Stimulated activated naive CD8-positive, alpha-beta T cell treated with anti-CD3 and anti-CD28 coated beads, Interleukin-15, amount 100 ng/mL, for 72 hours (primary cell): Measurements from ENCODE around the gene BCAS3.

Experiments used
- ATAC-seq: fragments of 150-1000 bp; cut with Tn5 transposase; 2 replicates; pipeline ENCODE4 v1.10.0; 2021; ENCODE audit warnings: mild to moderate bottlenecking, moderate library complexity
- DNase-seq, 2 donors: peaks; one replicate each; pipeline ENCODE4 v3.0.0; 2021 to 2022
- H3K27ac Mint-ChIP-seq, 2 donors: one replicate each; pipeline ENCODE4 v1.8.0; 2022; ENCODE audit warnings: mild to moderate bottlenecking in 2 of 2, mixed read lengths in 2 of 2, moderate library complexity in 2 of 2
- H3K27me3 Mint-ChIP-seq: one replicate; pipeline ENCODE4 v1.8.0; 2022; ENCODE audit warnings: mixed read lengths
- H3K4me1 Mint-ChIP-seq: one replicate; pipeline ENCODE4 v1.8.0; 2022; ENCODE audit warnings: mild to moderate bottlenecking, mixed read lengths
- H3K4me3 Mint-ChIP-seq, 2 donors: one replicate each; pipeline ENCODE4 v1.8.0; 2022; ENCODE audit warnings: mild to moderate bottlenecking in 2 of 2, mixed read lengths in 2 of 2, moderate library complexity in 1 of 2
- H3K9me3 Mint-ChIP-seq, 2 donors: one replicate each; pipeline ENCODE4 v1.8.0; 2022; ENCODE audit warnings: mixed read lengths in 2 of 2

Gene BCAS3

GRCh38 chr17:61363601-61364462 lies 686.2 kb downstream of the BCAS3 start:
- Mint-ChIP-seq H3K4me3 (no peak overlapping the region), H3K27ac (no peak overlapping the region), H3K9me3 (no peaks in the 10 kb centered on the region), H3K4me1 (no peaks in the 10 kb centered on the region), H3K27me3 (no peaks in the 10 kb centered on the region)
- ATAC-seq: no peak
- DNase-seq: no peak

GRCh38 chr17:61364463-61364846 lies 686.8 kb downstream of the BCAS3 start:
- ATAC-seq: no peak
- Mint-ChIP-seq H3K27me3 (no peaks in the 10 kb centered on the region), H3K27ac (no peak overlapping the region), H3K4me3 (no peak overlapping the region), H3K4me1 (no peaks in the 10 kb centered on the region), H3K9me3 (no peaks in the 10 kb centered on the region)
- no peak for DNase-seq

- DNase-seq: no peak
- ATAC-seq: no peak
- Mint-ChIP-seq H3K9me3 (no peaks in the 10 kb centered on the region), H3K4me3 (no peak overlapping the region), H3K27ac (no peak overlapping the region), H3K27me3 (no peaks in the 10 kb centered on the region), H3K4me1 (no peaks in the 10 kb centered on the region)
These were observed 688.5 kb downstream of the BCAS3 start for GRCh38 chr17:61366076-61366714.

GRCh38 chr17:61366715-61367413 lies 689.2 kb downstream of the BCAS3 start:
- no peak for DNase-seq
- no peak for ATAC-seq
- Mint-ChIP-seq H3K4me3 (no peak overlapping the region), H3K4me1 (no peaks in the 10 kb centered on the region), H3K9me3 (no peaks in the 10 kb centered on the region), H3K27ac (no peak overlapping the region), H3K27me3 (no peaks in the 10 kb centered on the region)

GRCh38 chr17:61368049-61368831 lies 690.6 kb downstream of the BCAS3 start:
- no peak for ATAC-seq
- Mint-ChIP-seq H3K4me3 (no peak overlapping the region), H3K9me3 (no peaks in the 10 kb centered on the region), H3K27ac (no peak overlapping the region), H3K4me1 (no peaks in the 10 kb centered on the region), H3K27me3 (no peaks in the 10 kb centered on the region)
- DNase-seq: no peak

- Mint-ChIP-seq H3K27me3 (no peaks in the 10 kb centered on the region), H3K4me1 (no peaks in the 10 kb centered on the region), H3K9me3 (no peaks in the 10 kb centered on the region), H3K27ac (peak overlapping the region in 1 of 2 donors; percentile 43), H3K4me3 (no peak overlapping the region)
- DNase-seq (no peak), ATAC-seq (no peak)
These were observed 691.3 kb downstream of the BCAS3 start for GRCh38 chr17:61368832-61369450.

- no peak overlapping the region for H3K27ac Mint-ChIP-seq
These were observed 692.1 kb downstream of the BCAS3 start for GRCh38 chr17:61369751-61370150.

GRCh38 chr17:61371179-61371578 lies 693.5 kb downstream of the BCAS3 start:
- H3K4me1 Mint-ChIP-seq: no peaks in the 10 kb centered on the region
- no peaks in the 10 kb centered on the region for H3K9me3 Mint-ChIP-seq
- DNase-seq (no peak), ATAC-seq (no peak)
- no peak overlapping the region for H3K4me3 Mint-ChIP-seq
- H3K27ac Mint-ChIP-seq: no peak overlapping the region
- no peaks in the 10 kb centered on the region for H3K27me3 Mint-ChIP-seq

More at GRCh38 chr17:61369751-61370150, 692.1 kb downstream of the BCAS3 start:
- no peaks in the 10 kb centered on the region for H3K4me1 Mint-ChIP-seq
- DNase-seq: no peak
- H3K4me3 Mint-ChIP-seq: no peak overlapping the region
- no peaks in the 10 kb centered on the region for H3K27me3 Mint-ChIP-seq
- no peaks in the 10 kb centered on the region for H3K9me3 Mint-ChIP-seq
- no peak for ATAC-seq

- Mint-ChIP-seq H3K9me3 (no peaks in the 10 kb centered on the region), H3K27me3 (no peaks in the 10 kb centered on the region), H3K4me1 (no peaks in the 10 kb centered on the region), H3K27ac (no peak overlapping the region), H3K4me3 (no peak overlapping the region)
- ATAC-seq (no peak), DNase-seq (no peak)
These were observed 694.0 kb downstream of the BCAS3 start for GRCh38 chr17:61371606-61372005.

- DNase-seq (no peak), ATAC-seq (no peak)
- Mint-ChIP-seq H3K27me3 (no peaks in the 10 kb centered on the region), H3K4me3 (no peak overlapping the region), H3K27ac (no peak overlapping the region), H3K9me3 (no peaks in the 10 kb centered on the region), H3K4me1 (no peaks in the 10 kb centered on the region)
These were observed 694.8 kb downstream of the BCAS3 start for GRCh38 chr17:61372436-61372835.

GRCh38 chr17:61376931-61377838 lies 699.5 kb downstream of the BCAS3 start:
- DNase-seq (no peak), ATAC-seq (no peak)
- Mint-ChIP-seq H3K4me3 (no peak overlapping the region), H3K27ac (peak overlapping the region in 1 of 2 donors; percentile 72), H3K9me3 (no peaks in the 10 kb centered on the region), H3K27me3 (no peaks in the 10 kb centered on the region), H3K4me1 (no peaks in the 10 kb centered on the region)

GRCh38 chr17:61378658-61379456 lies 701.2 kb downstream of the BCAS3 start:
- Mint-ChIP-seq H3K27me3 (no peaks in the 10 kb centered on the region), H3K4me3 (no peak overlapping the region), H3K4me1 (no peaks in the 10 kb centered on the region), H3K27ac (no peak overlapping the region), H3K9me3 (no peaks in the 10 kb centered on the region)
- ATAC-seq: no peak
- DNase-seq: no peak

GRCh38 chr17:61379457-61380216 lies 702.0 kb downstream of the BCAS3 start:
- ATAC-seq (no peak), DNase-seq (no peak)
- Mint-ChIP-seq H3K27ac (no peak overlapping the region), H3K27me3 (no peaks in the 10 kb centered on the region), H3K4me1 (no peaks in the 10 kb centered on the region), H3K4me3 (no peak overlapping the region), H3K9me3 (no peaks in the 10 kb centered on the region)
